ENCODE data around the gene CSHL1.
"Not testable (repeated sequence)": the region's sequence is repeated elsewhere in the genome, so short reads cannot be mapped to it uniquely, and the experiment has no call there.

DNA sequence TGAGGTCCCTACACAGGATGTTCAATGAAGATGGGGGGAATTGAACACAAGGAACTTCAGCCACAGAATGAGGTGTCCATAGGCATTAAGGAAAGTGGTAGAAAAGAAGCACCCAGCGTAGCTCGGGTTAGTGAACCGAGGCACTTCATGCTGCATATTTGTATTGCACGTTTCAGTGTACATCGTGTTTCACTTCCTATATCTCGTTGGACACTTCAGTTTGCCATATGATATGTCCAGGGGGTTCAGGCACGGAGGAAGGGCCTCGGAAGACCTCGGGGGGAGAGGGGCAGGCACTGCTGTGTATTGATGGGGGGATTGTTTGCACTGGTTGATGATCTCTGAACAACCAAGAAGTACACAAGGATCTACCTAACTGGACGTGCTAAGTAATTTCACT lies 4.7 kb upstream of the CSHL1 start:
- TF ChIP-seq, protein P1, sequence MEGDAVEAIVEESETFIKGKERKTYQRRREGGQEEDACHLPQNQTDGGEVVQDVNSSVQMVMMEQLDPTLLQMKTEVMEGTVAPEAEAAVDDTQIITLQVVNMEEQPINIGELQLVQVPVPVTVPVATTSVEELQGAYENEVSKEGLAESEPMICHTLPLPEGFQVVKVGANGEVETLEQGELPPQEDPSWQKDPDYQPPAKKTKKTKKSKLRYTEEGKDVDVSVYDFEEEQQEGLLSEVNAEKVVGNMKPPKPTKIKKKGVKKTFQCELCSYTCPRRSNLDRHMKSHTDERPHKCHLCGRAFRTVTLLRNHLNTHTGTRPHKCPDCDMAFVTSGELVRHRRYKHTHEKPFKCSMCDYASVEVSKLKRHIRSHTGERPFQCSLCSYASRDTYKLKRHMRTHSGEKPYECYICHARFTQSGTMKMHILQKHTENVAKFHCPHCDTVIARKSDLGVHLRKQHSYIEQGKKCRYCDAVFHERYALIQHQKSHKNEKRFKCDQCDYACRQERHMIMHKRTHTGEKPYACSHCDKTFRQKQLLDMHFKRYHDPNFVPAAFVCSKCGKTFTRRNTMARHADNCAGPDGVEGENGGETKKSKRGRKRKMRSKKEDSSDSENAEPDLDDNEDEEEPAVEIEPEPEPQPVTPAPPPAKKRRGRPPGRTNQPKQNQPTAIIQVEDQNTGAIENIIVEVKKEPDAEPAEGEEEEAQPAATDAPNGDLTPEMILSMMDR (conservative IDR thresholded peaks at IDR 0.05; ENCODE audit: low read depth in 2 of 2), result not testable (repeated sequence)
- not testable (repeated sequence) for TF ChIP-seq POLR2AphosphoS5 (IDR thresholded peaks at IDR 0.05; ENCODE audit: low read depth); EZH2phosphoT487 (IDR thresholded peaks at IDR 0.05; ENCODE audit: unreplicated experiment); CREB1 (CRISPR knock-in tag; IDR thresholded peaks at IDR 0.05; ENCODE audit: low read depth); ZNF114 (CRISPR knock-in tag; IDR thresholded peaks at IDR 0.05); EZH2 (IDR thresholded peaks at IDR 0.05; ENCODE audit: low read depth, unreplicated experiment); ZNF331 (CRISPR knock-in tag; IDR thresholded peaks at IDR 0.05; ENCODE audit: low read depth)
- TF ChIP-seq, protein P2, sequence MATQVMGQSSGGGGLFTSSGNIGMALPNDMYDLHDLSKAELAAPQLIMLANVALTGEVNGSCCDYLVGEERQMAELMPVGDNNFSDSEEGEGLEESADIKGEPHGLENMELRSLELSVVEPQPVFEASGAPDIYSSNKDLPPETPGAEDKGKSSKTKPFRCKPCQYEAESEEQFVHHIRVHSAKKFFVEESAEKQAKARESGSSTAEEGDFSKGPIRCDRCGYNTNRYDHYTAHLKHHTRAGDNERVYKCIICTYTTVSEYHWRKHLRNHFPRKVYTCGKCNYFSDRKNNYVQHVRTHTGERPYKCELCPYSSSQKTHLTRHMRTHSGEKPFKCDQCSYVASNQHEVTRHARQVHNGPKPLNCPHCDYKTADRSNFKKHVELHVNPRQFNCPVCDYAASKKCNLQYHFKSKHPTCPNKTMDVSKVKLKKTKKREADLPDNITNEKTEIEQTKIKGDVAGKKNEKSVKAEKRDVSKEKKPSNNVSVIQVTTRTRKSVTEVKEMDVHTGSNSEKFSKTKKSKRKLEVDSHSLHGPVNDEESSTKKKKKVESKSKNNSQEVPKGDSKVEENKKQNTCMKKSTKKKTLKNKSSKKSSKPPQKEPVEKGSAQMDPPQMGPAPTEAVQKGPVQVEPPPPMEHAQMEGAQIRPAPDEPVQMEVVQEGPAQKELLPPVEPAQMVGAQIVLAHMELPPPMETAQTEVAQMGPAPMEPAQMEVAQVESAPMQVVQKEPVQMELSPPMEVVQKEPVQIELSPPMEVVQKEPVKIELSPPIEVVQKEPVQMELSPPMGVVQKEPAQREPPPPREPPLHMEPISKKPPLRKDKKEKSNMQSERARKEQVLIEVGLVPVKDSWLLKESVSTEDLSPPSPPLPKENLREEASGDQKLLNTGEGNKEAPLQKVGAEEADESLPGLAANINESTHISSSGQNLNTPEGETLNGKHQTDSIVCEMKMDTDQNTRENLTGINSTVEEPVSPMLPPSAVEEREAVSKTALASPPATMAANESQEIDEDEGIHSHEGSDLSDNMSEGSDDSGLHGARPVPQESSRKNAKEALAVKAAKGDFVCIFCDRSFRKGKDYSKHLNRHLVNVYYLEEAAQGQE (IDR thresholded peaks at IDR 0.05; ENCODE audit: unreplicated experiment), result not testable (repeated sequence)
- TF ChIP-seq, protein P3, sequence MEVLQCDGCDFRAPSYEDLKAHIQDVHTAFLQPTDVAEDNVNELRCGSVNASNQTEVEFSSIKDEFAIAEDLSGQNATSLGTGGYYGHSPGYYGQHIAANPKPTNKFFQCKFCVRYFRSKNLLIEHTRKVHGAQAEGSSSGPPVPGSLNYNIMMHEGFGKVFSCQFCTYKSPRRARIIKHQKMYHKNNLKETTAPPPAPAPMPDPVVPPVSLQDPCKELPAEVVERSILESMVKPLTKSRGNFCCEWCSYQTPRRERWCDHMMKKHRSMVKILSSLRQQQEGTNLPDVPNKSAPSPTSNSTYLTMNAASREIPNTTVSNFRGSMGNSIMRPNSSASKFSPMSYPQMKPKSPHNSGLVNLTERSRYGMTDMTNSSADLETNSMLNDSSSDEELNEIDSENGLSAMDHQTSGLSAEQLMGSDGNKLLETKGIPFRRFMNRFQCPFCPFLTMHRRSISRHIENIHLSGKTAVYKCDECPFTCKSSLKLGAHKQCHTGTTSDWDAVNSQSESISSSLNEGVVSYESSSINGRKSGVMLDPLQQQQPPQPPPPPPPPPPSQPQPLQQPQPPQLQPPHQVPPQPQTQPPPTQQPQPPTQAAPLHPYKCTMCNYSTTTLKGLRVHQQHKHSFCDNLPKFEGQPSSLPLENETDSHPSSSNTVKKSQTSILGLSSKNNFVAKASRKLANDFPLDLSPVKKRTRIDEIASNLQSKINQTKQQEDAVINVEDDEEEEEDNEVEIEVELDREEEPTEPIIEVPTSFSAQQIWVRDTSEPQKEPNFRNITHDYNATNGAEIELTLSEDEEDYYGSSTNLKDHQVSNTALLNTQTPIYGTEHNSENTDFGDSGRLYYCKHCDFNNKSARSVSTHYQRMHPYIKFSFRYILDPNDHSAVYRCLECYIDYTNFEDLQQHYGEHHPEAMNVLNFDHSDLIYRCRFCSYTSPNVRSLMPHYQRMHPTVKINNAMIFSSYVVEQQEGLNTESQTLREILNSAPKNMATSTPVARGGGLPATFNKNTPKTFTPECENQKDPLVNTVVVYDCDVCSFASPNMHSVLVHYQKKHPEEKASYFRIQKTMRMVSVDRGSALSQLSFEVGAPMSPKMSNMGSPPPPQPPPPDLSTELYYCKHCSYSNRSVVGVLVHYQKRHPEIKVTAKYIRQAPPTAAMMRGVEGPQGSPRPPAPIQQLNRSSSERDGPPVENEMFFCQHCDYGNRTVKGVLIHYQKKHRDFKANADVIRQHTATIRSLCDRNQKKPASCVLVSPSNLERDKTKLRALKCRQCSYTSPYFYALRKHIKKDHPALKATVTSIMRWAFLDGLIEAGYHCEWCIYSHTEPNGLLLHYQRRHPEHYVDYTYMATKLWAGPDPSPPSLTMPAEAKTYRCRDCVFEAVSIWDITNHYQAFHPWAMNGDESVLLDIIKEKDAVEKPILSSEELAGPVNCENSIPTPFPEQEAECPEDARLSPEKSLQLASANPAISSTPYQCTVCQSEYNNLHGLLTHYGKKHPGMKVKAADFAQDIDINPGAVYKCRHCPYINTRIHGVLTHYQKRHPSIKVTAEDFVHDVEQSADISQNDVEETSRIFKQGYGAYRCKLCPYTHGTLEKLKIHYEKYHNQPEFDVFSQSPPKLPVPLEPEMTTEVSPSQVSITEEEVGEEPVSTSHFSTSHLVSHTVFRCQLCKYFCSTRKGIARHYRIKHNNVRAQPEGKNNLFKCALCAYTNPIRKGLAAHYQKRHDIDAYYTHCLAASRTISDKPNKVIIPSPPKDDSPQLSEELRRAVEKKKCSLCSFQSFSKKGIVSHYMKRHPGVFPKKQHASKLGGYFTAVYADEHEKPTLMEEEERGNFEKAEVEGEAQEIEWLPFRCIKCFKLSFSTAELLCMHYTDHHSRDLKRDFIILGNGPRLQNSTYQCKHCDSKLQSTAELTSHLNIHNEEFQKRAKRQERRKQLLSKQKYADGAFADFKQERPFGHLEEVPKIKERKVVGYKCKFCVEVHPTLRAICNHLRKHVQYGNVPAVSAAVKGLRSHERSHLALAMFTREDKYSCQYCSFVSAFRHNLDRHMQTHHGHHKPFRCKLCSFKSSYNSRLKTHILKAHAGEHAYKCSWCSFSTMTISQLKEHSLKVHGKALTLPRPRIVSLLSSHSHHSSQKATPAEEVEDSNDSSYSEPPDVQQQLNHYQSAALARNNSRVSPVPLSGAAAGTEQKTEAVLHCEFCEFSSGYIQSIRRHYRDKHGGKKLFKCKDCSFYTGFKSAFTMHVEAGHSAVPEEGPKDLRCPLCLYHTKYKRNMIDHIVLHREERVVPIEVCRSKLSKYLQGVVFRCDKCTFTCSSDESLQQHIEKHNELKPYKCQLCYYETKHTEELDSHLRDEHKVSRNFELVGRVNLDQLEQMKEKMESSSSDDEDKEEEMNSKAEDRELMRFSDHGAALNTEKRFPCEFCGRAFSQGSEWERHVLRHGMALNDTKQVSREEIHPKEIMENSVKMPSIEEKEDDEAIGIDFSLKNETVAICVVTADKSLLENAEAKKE (CRISPR knock-in tag; IDR thresholded peaks at IDR 0.05), result not testable (repeated sequence)
